ENCODE measurements around the gene PPIE. TPM values are rescaled to one million over a fixed set of nuclear protein-coding genes. Genes with fewer than 3 reads are reported as not detected.

Gene PPIE
- total and polyA plus RNA-seq, 2 of the 4 experiments (the other 2 are of a cell fraction): 40.9 to 68.1 TPM

- Histone ChIP-seq H4K20me1 (ENCODE audit: insufficient read depth, low read length) (no peaks in the 10 kb centered on the region), H3K27me3 (ENCODE audit: control insufficient read depth, insufficient read depth, low read length) (peaks cover 80% of the 10 kb centered on the region), H4K8ac (ENCODE audit: low read depth in 2 of 2, low read length in 2 of 2) (no peak overlapping the region), H3K27ac (ENCODE audit: insufficient read depth, low read length) (no peak overlapping the region), H2AFZ (replicated peaks; ENCODE audit: low read length, poor library complexity) (no peak overlapping the region), H3K4me1 (ENCODE audit: control insufficient read depth, insufficient read depth, low read length) (no peaks in the 10 kb centered on the region; the same call in 1 of the 2 replicates), H3K4ac (ENCODE audit: low read depth, low read length) (no peak overlapping the region), H3K9me3 (ENCODE audit: control insufficient read depth, insufficient read depth, low read length) (peaks cover 4% of the 10 kb centered on the region), H3K9me1 (ENCODE audit: insufficient read depth, low read length) (no peaks in the 10 kb centered on the region), H3K36me3 (ENCODE audit: control insufficient read depth, insufficient read depth, low read length) (no peaks in the 10 kb centered on the region), H3K23ac (ENCODE audit: low read depth, low read length) (no peak overlapping the region), H3K18ac (ENCODE audit: low read depth, low read length) (no peak overlapping the region), H2BK5ac (ENCODE audit: low read depth, low read length, poor library complexity, severe bottlenecking) (no peak overlapping the region), H4K91ac (ENCODE audit: insufficient read depth, low read depth, low read length) (no peak overlapping the region), H3K4me3 (ENCODE audit: insufficient read depth, low read depth, low read length) (no peak overlapping the region), H2BK120ac (ENCODE audit: low read depth, low read length) (no peak overlapping the region), H2BK20ac (ENCODE audit: low read depth, low read length) (no peak overlapping the region), H2AK9ac (replicated peaks; ENCODE audit: low read depth, low read length, poor library complexity) (no peak overlapping the region), H3K79me1 (ENCODE audit: low read depth in 1 of 2, low read length in 2 of 2) (no peaks in the 10 kb centered on the region), H3K14ac (replicated peaks; ENCODE audit: low read depth, low read length) (no peak overlapping the region), H2BK15ac (ENCODE audit: low read depth, low read length) (no peak overlapping the region), H2AK5ac (ENCODE audit: low read depth, low read length) (no peak overlapping the region), H4K5ac (ENCODE audit: low read depth, low read length) (no peak overlapping the region), H3K4me2 (ENCODE audit: low read depth, low read length) (no peak overlapping the region), H3K56ac (ENCODE audit: extremely low read depth, insufficient read depth, low read length) (no peak overlapping the region), H3K9ac (ENCODE audit: low read depth, low read length) (no peak overlapping the region)
- DNase-seq (peak; percentile 25), ATAC-seq (ENCODE audit: low read depth) (no peak)
- WGBS, 2 experiments (ENCODE audit: extremely low coverage in 2 of 2, insufficient read length in 1 of 2): no CpG with 5 or more reads among the region's 1 CpG
- POLR2A ChIA-PET (ENCODE audit: unreplicated experiment): no interaction called here
- BruUV-seq (replicated peaks): no TSS peak
- intact Hi-C loops (cut with micrococcal nuclease): no loop called here
- TF ChIP-seq MXI1 (IDR thresholded peaks at IDR 0.05; ENCODE audit: borderline replicate concordance, low read depth, low read length): no peak
- TF ChIP-seq MAZ (IDR thresholded peaks at IDR 0.05; ENCODE audit: borderline replicate concordance, low read depth, low read length): no peak
- TF ChIP-seq RCOR1 (IDR thresholded peaks at IDR 0.05; ENCODE audit: insufficient replicate concordance, low read length): no peak
- TF ChIP-seq, protein P1, sequence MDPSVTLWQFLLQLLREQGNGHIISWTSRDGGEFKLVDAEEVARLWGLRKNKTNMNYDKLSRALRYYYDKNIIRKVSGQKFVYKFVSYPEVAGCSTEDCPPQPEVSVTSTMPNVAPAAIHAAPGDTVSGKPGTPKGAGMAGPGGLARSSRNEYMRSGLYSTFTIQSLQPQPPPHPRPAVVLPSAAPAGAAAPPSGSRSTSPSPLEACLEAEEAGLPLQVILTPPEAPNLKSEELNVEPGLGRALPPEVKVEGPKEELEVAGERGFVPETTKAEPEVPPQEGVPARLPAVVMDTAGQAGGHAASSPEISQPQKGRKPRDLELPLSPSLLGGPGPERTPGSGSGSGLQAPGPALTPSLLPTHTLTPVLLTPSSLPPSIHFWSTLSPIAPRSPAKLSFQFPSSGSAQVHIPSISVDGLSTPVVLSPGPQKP (IDR thresholded peaks at IDR 0.05; ENCODE audit: borderline replicate concordance, low read depth, low read length): no peak
- TF ChIP-seq SMC3 (IDR thresholded peaks at IDR 0.05; ENCODE audit: low read depth, low read length): no peak
- no peak for TF ChIP-seq CTCF (conservative IDR thresholded peaks at IDR 0.05; ENCODE audit: low read depth, low read length)
- TF ChIP-seq MAFK (IDR thresholded peaks at IDR 0.05; ENCODE audit: low read depth, low read length): no peak
- TF ChIP-seq RFX5 (IDR thresholded peaks at IDR 0.05; ENCODE audit: low read depth, low read length): no peak
- TF ChIP-seq CHD1 (IDR thresholded peaks at IDR 0.05; ENCODE audit: low read depth, low read length): no peak
- TF ChIP-seq CEBPB (IDR thresholded peaks at IDR 0.05; ENCODE audit: low read depth, low read length): no peak
- in situ Hi-C loops (cut with MboI; ENCODE audit: low sequenced_read_pairs): no loop called here
- CTCF ChIA-PET: no interaction called here
- dilution Hi-C loops (cut with HindIII; ENCODE audit: low sequenced_read_pairs, unreplicated experiment): no loop called here
Observed at GRCh38 chr1:39695016-39695415, 43.7 kb upstream of the PPIE start.

All from IMR-90 (cell line).